ENCODE data around the gene SH2D7.

DNA sequence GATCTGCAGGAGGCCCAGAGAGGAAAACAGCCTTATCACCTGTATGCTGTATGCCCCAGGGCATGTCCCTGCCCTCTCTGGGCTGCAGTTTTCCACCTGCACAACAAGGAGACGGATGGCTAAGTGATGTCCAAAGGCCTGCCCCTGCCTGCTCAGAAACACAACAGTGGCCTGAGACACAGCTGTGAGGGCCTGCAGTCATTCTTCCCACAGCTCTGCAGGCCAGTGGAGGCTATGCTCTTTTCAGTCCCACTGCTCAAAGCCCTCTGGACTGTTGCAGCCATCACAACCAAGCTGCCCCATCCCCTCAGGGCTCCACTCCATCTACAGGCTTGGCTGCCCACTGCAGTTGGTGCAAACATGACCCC, 9.6 kb upstream of the SH2D7 start:
- TF ChIP-seq, protein P1, sequence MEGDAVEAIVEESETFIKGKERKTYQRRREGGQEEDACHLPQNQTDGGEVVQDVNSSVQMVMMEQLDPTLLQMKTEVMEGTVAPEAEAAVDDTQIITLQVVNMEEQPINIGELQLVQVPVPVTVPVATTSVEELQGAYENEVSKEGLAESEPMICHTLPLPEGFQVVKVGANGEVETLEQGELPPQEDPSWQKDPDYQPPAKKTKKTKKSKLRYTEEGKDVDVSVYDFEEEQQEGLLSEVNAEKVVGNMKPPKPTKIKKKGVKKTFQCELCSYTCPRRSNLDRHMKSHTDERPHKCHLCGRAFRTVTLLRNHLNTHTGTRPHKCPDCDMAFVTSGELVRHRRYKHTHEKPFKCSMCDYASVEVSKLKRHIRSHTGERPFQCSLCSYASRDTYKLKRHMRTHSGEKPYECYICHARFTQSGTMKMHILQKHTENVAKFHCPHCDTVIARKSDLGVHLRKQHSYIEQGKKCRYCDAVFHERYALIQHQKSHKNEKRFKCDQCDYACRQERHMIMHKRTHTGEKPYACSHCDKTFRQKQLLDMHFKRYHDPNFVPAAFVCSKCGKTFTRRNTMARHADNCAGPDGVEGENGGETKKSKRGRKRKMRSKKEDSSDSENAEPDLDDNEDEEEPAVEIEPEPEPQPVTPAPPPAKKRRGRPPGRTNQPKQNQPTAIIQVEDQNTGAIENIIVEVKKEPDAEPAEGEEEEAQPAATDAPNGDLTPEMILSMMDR (IDR thresholded peaks at IDR 0.05), result no peak
- no peak for TF ChIP-seq EP300 (IDR thresholded peaks at IDR 0.05)
- no peak for TF ChIP-seq POLR2AphosphoS5 (IDR thresholded peaks at IDR 0.05)
- TF ChIP-seq POLR2A (IDR thresholded peaks at IDR 0.05), result no peak
